Measurements from ENCODE around the gene ARHGEF39.

The ARHGEF39 gene

DNA sequence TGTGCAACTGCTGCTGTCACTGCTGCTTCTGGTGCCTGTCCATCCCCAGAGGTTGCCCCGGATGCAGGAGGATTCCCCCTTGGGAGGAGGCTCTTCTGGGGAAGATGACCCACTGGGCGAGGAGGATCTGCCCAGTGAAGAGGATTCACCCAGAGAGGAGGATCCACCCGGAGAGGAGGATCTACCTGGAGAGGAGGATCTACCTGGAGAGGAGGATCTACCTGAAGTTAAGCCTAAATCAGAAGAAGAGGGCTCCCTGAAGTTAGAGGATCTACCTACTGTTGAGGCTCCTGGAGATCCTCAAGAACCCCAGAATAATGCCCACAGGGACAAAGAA lies 9.0 kb upstream of the ARHGEF39 start:
- DNase-seq (ENCODE audit: low read depth) = no peak

DNA sequence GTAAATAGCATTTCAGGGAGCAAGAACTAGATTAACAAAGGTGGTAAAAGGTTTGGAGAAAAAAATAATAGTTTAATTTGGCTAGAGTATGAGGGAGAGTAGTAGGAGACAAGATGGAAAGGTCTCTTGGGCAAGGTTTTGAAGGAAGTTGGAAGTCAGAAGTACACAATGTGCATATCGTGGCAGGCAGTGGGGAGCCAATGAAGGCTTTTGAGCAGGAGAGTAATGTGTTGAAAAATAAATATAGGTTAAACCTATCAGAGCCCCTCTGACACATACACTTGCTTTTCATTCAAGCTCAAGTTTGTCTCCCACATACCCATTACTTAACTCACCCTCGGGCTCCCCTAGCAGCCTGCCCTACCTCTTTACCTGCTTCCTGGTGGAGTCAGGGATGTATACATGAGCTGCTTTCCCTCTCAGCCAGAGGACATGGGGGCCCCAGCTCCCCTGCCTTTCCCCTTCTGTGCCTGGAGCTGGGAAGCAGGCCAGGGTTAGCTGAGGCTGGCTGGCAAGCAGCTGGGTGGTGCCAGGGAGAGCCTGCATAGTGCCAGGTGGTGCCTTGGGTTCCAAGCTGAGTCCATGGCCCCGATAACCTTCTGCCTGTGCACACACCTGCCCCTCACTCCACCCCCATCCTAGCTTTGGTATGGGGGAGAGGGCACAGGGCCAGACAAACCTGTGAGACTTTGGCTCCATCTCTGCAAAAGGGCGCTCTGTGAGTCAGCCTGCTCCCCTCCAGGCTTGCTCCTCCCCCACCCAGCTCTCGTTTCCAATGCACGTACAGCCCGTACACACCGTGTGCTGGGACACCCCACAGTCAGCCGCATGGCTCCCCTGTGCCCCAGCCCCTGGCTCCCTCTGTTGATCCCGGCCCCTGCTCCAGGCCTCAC lies 8.4 kb upstream of the ARHGEF39 start, which contains the start of gene CA9:
Gene CA9, plus strand, starts transcription at position 797 of the 893 bp plus-strand sequence. Its CDS starts 32 bp downstream, at position 829.
- no peak for DNase-seq (ENCODE audit: low read depth)

DNA sequence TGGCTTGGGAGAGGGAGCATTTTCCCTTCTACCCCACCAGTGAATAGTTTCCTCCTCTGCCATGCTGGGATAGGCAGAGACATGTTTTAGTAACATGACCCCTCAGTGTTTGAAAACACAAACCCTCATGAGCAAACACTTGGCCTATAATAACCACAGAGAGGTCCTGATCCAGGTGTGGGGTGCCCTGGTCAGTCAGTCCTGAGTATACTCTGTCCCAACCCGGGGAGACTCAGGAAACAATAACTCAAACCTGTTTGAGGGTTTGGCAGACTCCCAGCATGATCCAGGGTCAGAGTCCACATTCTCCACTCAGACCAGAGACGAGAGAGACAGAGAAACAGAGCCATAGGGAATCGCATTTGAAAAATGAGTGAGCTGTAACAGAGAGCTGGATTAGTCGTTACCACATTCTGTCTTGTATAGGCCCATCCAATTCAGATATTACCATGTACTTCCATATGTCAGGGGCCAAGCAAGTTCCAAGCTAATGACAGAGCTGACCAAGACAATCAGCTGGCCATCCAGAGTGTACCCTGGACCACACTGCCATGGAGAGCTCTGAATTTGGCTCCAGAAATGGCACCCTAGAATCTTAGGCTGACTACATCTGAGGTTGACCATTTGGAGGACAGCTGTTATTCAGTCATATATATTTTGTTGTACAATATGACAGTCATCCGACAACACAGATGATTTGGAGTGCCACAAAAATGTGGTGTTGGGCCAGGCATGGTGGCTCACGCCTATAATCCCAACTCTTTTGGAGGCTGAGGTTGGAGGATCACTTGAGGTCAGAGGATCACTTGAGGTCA lies 4.5 kb upstream of the ARHGEF39 start:
- peak; percentile 57 for DNase-seq (ENCODE audit: low read depth)

DNA sequence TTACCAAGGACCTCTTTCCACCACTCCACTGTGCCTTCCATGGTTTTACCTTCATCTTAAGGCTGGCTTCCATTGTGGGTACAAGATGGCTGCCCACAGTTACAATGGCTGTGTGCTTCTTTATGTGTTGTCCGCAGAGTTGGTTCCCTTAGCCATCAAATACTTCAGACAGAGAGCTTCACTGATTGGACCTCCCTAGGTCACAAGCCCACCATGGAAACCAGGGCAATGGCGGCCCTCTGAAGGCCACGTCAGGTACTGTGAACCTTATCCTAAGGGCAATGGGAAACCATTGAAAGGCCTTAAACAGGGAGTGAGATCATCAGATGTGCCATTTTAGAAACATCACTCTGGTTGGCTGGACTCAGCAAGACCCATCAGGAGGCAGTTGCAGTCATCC lies 2.9 kb upstream of the ARHGEF39 start:
- no peak for DNase-seq (ENCODE audit: low read depth)

DNA sequence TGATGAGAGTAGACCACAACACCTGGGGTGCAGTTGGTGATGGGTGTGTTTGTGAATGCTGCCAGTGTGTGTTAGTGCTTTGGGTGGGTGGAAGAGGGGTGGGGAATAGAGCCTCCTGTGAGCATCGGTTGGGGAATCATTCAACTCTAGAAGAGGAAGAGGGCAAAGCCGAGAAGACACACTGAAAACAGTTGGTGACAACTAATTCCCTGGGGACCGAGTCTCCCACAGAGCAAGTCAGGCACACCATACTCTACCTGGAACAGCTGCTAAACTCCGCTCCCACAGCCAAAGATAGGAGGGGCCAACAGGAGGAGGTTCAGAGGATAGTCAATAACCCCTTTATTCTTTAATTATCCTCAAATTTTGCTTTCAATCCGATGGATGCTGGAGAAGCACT lies 1.6 kb upstream of the ARHGEF39 start:
- no peak for DNase-seq (ENCODE audit: low read depth)

DNA sequence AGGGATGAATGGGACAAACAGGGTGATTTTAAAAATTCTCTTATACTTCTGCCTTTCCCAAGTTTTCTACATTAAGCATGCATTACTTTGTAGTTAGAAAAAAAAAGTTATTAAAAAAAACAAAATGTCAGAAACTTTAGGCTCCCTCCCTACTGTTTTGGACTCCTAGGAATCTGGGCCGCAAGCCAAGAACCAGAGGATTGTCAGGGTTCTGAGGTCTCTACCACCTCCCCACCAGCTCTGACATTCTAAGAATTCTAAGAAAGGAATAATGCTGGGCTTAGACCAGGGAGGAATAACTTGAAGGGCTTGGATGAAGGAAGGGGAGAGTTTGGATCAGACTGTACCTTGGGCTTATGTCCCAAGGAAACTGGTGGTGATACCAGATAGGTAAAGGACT lies 1.1 kb upstream of the ARHGEF39 start:
- no peak for DNase-seq (ENCODE audit: low read depth)

DNA sequence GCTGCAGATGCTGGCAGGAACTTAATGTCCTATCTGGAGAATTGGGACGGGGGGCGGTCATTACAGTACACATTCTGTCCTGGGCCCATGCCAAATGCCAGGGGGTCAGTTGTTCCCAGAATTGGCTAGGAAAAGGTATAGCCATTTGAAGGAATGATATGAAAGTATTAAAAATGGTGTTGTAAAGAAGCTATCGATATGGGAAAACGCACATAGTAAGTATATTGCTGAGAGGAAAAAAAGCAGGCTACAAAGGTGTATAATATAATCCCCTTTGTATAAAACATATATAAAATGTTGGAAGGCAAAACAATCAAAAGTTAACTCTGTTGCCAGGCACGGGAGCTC lies 450 bp upstream of the ARHGEF39 start:
- no peak for DNase-seq (ENCODE audit: low read depth)

DNA sequence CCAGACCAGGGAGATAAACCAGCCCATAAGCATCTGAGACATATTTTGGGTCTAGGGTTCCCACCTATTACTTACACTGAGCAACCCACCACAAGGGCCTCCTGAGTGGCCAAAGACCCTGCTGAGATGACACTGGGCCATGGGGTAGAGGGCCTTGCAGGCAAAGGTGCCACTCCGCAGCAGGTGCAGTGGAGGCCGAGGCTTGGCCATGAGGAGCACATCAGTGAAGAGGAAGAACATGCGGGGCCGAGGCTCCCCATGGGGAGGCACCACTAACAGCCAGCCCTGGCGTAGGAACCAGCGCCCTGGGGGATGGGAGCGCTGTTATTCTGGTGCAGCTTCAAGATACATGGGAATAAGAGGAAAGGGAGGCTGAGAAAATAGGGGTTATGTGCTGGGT lies 2.6 kb downstream of the ARHGEF39 start:
- DNase-seq (ENCODE audit: low read depth) = no peak

DNA sequence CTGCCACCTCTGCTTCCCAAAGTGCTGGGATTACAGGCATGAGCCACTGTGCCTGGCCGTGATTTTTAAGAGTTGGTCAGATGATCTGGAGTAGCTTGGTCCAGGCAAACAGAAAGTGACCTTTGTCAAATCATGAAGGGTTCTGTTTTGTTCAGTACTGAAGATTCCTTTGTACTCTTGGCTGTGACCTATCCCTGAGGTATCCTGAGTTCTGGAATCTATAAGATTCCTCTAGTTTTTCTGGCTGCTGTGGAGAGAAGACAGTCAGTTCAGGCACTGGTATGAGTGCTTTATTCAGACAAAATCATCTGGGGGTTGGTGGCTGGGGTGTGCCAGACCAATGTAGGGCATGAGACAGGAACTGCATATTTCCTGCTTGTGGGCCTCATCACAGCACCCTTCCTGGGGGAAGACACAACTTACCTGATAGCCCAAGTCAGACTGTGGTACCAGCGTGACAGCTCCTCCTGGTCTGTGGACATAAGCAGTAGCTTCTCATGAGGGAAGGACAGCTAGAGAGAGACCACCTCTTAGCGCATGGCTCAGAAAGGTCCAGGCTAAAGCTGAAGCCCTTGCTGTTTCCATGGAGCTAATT lies 3.1 kb downstream of the ARHGEF39 start:
- DNase-seq (ENCODE audit: low read depth) = no peak

DNA sequence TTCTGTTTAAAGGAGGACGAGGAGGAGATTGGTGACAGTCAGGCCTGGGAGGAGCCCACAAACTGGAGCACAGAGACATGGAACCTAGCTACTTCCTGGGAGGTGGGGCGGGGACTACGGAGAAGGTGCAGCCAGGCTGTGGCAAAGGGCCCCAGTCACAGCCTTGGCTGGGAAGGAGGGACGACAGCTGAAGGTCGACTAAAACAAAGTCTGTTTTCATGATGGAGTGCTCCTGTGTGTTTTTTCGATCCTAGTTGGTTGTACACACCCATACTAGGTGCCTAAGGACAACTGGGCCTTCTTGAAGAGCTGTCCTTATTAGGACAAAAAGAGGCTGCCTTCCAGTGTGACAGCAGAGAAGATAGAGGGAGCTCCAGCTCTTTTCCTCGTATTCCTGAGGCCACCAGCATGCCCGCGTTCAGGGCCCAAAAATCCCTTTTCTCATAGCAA lies 4.0 kb downstream of the ARHGEF39 start:
- peak; percentile 46 for DNase-seq (ENCODE audit: low read depth)

DNA sequence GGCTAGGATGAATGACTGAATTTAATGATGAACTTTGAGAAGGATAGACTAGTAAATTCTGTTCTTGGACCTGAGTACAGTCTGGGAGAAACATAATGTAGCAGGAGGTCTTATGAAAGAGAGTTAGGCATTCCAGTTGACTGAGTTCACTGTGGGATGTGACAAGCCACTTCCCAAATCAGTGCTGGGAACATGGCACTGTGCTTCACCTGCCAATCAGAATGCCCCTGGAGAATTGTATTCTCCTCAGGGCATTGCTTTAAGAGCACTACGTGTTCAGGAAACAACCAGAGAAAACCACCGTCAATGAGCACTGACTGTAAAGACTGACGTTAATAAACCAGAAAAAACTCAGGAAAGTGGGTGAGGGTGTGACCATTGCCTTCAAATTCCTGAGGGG lies 5.7 kb downstream of the ARHGEF39 start:
- DNase-seq (ENCODE audit: low read depth) = peak; percentile 76

DNA sequence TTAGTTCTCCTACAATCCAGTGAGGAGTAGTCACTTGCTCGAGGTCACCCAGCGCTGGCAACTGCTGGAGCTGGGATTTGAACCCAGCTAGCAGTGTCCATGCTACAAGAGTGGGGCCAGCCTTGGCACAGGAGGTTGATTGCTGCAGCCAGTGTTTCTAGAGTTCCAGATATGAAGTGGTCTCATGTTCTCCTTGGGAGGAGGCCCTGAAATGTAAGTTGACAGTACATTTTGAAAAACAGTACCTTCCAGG lies 6.1 kb downstream of the ARHGEF39 start:
- DNase-seq (ENCODE audit: low read depth) = peak; percentile 81

DNA sequence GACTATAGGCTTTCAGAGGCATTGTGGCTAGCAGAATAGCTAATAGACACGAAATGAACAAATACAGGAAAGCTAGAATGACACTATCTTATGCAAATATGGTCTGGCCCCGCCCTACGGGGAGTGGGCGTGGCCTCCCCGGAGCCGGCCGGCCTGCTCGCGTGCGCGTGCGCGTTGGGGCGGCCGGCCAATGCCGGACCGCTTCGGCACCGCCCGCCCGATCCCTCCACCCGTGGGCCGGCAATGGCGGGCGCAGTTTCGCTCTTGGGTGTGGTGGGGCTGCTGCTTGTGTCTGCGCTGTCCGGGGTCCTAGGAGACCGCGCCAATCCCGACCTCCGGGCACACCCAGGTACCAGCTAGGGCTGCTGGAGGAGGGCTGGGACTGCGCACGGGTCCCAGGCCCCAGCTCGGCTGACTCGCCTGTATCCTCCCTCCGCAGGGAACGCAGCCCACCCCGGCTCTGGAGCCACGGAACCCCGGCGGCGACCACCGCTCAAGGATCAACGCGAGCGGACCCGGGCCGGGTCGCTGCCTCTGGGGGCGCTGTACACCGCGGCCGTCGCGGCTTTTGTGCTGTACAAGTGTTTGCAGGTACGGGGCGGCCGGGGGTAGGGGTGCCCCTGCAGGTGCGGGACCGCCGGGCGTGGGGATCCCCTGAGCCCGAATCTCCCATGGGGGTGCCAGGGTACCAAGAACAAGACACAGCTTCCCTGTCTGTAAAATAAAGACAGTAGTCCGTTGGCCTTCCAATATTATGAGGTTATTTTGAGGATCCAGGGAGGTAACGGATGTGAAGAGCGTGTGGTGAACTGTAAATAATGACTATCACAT lies 6.6 kb downstream of the ARHGEF39 start, which contains the start of gene CCDC107:
Gene CCDC107, plus strand, starts transcription at position 156 of the 831 bp plus-strand sequence. Its CDS starts 88 bp downstream, at position 244.
- DNase-seq (ENCODE audit: low read depth) = peak; percentile 86

DNA sequence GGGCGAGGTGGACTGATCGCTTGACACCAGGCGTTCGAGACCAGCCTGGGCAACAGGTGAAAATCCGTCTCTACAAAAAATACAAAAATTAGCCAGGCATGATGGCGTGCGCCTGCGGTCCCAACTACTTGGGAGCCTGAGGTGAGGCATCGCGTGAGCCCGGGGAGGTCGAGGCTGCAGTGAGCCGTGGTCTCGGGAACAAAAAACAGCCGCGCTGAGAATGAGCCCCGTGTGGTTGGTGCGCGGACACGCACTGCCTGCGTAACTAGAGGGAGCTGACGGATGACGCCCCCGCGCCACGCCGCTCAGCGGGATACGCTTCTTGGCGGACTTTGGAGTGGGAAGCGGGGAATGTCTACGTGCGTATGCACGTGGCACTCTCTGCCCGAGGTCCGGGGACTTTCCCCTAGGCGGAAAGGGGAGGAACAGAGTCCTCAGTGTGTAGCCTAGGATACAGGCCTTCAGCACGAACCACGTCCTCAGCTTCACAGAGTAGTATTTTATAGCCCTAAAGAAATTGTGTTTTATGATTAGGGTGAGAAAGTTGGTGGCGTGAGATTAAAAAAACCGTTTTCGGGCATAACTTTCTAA lies 7.4 kb downstream of the ARHGEF39 start, which contains the start of gene RMRP:
Gene RMRP, minus strand, starts transcription at position 474 of the 591 bp plus-strand sequence.
- DNase-seq (ENCODE audit: low read depth) = peak; percentile 100

DNA sequence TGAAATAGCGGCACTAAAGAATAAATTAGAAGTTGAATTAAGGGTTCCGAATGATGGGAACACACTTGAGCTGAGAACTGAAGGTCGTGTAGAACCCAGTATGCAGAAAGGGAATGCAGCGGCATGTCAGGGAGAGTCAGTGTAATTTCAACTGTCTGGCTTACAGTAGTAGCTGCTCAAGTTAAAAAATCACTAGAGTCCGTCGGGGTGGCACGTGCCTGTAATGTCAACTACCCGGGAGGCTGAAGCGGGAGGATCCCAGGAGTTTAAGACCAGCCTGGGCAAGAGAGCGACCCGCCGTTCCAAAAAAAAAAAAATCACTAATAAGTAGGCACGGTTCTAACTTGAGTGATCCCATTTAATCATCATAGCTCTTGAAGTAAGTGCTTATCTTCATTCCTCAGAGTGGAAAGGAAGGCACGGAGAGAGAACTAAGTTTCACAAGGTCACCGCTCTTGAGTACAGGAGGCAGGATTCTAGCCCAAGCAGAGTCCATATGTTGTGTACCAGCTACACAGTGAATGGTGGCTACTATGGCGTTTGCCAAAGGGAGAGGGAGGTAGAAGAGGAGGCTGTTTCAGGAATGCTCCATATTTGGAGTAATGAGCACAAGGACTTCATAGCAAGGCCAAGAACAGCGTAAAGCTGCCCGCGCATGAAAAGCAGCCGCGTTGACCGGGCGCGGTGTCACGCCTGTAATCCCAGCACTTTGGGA lies 8.0 kb downstream of the ARHGEF39 start:
- DNase-seq (ENCODE audit: low read depth) = no peak

DNA sequence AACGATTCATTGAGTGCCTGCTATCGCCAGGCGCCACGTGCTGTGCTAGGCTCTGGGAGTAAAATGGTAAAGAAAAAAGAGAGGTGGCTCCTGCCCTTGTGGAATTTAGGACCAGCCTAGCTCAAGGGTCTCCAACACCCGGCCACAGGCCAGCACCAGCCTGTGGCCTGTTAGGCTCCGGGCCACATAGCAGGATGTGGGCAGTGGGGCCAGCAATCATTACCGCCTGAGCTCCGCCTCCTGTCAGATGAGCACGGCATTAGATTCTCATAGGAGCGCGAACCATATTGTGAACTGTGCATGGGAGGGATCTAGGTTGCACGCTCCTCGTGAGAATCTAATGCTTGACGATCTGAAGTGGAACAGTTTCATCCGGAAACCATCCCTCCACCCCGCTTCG lies 8.6 kb downstream of the ARHGEF39 start:
- no peak for DNase-seq (ENCODE audit: low read depth)

DNA sequence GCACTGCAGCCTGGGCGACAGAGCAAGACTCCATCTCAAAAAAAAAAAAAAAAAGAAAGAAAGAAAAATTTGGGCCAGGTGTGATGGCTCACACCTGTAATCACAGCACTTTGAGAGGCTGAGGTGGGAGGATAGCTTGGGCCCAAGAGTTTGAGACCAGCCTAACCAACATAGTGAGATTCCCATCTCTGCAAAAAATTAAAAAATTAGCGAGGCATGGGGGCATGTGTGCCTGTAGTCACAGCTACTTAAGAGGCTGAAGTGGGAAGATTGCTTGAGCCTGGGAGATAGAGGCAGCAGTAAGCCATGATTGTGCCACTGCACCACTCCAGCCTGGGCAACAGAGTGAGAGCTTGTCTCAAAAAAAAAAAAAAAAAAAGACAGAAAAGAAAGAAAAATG lies 11.4 kb downstream of the ARHGEF39 start:
- no peak for DNase-seq (ENCODE audit: low read depth)

DNA sequence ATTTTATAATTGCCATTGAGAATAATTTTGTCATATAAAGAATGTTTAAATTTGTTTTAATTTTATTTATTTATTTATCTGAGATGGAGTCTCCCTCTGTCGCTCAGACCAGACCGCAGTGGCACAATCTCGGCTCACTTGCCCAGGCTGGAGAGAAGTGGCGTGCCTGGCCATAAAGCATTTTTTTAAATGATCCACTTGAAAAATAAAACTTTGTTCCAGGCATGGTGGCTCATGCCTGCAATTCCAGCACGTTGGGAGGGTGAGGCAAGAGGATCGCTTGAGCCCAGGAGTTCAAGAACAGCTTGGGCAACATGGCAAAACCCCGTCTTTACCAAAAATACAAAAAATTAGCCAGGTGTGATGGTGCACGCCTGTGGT lies 12.2 kb downstream of the ARHGEF39 start:
- no peak for DNase-seq (ENCODE audit: low read depth)

DNA sequence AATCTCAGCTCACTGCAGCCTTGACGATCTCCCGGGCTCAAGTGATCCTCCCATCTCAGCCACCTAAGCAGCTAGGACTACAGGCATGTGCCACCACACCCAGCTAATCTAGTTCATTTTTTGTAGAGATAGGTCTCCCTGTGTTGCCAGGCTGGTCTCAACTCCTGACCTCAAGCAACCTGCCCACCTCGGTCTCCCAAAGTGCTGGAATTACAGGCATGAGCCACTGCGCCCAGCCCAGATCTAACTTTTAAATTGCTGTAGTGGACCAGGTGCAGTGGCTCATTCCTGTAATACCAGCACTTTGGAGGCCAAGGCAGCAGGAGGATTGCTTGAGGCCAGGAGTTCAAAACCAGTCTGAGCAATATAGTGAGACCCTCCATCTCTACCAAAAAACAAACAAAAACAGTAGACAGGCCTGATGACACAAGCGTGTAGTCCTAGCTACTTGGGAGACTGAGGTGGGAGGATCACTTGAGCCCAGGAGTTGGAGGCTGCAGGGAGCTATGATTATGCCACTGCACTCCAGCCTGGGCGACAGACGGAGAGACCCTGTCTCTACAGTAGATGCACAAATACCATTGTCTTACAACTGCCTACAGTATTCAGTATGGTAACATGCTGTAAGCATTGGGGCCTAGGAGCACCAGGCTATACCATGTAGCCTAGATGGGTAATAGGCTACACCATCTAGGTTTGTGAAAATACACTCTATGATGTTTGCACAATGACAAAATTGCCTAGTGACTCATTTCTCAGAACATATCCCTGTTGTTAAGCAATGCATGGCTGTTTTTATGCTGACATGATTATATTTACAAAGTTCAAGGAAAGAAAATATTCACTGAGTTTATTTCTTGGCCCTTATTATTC lies 12.8 kb downstream of the ARHGEF39 start:
- DNase-seq (ENCODE audit: low read depth) = peak; percentile 56

Measured in ELR (cell line).